Muscle of leg (tissue), 16 donors: Measurements from ENCODE around the gene TMEM225. TPM values are rescaled to one million over a fixed set of nuclear protein-coding genes. Genes with fewer than 3 reads are reported as not detected.

ENCODE experiments used
- DNase-seq: peaks from one replicate; pipeline ENCODE4 v3.0.0; 2013
- H3K27ac ChIP-seq: one replicate; pipeline ENCODE4 v1.5.1; 2013; ENCODE audit warnings: mild to moderate bottlenecking, low read length, control low read depth
- H3K27me3 ChIP-seq: one replicate; pipeline ENCODE4 v1.6.1; 2013; ENCODE audit warnings: low read length; ENCODE audit not compliant: control insufficient read depth, insufficient read depth
- H3K36me3 ChIP-seq: one replicate; pipeline ENCODE4 v1.6.1; 2013; ENCODE audit warnings: low read length; ENCODE audit not compliant: control insufficient read depth, insufficient read depth
- H3K4me1 ChIP-seq: one replicate; pipeline ENCODE4 v1.6.1; 2013; ENCODE audit warnings: low read length; ENCODE audit not compliant: control insufficient read depth, insufficient read depth
- H3K4me3 ChIP-seq: one replicate; pipeline ENCODE4 v1.5.1; 2013; ENCODE audit warnings: low read length, control low read depth
- H3K9me3 ChIP-seq: replicated peaks from 2 replicates; pipeline ENCODE4 v1.6.1; 2013; ENCODE audit warnings: low read depth, low read length; ENCODE audit not compliant: control insufficient read depth
- WGBS: methylation state at CpG from one replicate; pipeline ENCODE4 v1.1.5; 2013; ENCODE audit warnings: missing lambda C conversion rate; ENCODE audit not compliant: insufficient coverage; 5-methylcytosine and 5-hydroxymethylcytosine counted together
- long read RNA-seq, 11 donors: transcript quantifications; one replicate each; lab custom pipeline, GENCODE V29; 2026
- polyA plus RNA-seq, 8 donors: library from polyadenylated mRNA; unstranded; fragments of 120-200 nt; gene quantifications; one replicate each; pipeline versions ENCODE4 v1.2.1 to v1.2.3, GENCODE V29; 2013; ENCODE audit warnings: inconsistent platforms in 1 of 8, low replicate concordance in 1 of 8; ENCODE audit not compliant: insufficient read length in 8 of 8, insufficient read depth in 1 of 8
- total RNA-seq: library from RNA; stranded (reverse); fragments of 120-200 nt; gene quantifications from one replicate; pipeline ENCODE4 v1.2.4, GENCODE V29; 2013

TMEM225 gene, protein sequence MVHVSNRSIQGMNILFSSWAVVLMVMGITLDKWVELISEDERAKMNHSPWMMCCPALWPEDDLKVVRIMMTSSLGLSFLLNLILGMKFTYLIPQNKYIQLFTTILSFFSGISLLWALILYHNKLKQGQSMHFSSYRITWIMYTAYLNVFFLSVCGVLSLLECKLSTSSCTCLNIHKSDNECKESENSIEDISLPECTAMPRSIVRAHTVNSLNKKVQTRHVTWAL
- not detected for total RNA-seq
- not detected for polyA plus RNA-seq
- long read RNA-seq, donor 1, result 0 reads
- long read RNA-seq, donor 2, result 0 reads
- long read RNA-seq, donor 3, result 0 reads
- long read RNA-seq, donor 4, result 0 reads
- long read RNA-seq, donor 5, result 0 reads
- long read RNA-seq, donor 6, result 0 reads
- long read RNA-seq, donor 7, result 0 reads
- long read RNA-seq, donor 8, result 0 reads
- long read RNA-seq, donor 9, result 0 reads
- long read RNA-seq, donor 10, result 0 reads
- long read RNA-seq, donor 11, result 0 reads

DNA sequence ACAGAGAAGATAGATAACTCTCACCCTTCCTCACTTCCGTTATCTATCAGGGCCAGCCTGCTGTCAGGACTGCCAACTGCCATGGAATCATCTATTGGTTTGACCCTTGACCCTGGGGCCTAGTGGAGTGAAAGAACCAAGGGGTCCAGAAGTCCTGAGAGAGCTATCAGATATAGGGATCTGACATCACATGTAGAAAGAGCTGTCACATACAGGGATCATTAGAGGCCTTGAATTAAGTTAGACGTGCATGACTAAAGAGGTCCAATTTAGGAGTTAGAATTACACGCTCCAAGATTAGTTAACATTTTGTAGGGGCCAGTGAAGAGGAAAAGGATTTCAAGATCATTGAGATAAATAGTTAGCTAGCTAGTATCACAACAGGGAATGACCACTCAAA, at the start of gene TMEM225:
TMEM225 (minus strand) TSS at position 101 of the 400 bp plus-strand sequence. CDS start 245 bp downstream, outside the sequence.
- Histone ChIP-seq H3K4me1 (no peaks in the 10 kb centered on the region), H3K27ac (no peak within 1 kb of the TSS), H3K9me3 (no peaks in the 10 kb centered on the region), H3K4me3 (no peak within 1 kb of the TSS), H3K27me3 (no peaks in the 10 kb centered on the region), H3K36me3 (no peaks in the 10 kb centered on the region)
- WGBS, result no CpG with 5 or more reads among the region's 3 CpGs
- no peak for DNase-seq

DNA sequence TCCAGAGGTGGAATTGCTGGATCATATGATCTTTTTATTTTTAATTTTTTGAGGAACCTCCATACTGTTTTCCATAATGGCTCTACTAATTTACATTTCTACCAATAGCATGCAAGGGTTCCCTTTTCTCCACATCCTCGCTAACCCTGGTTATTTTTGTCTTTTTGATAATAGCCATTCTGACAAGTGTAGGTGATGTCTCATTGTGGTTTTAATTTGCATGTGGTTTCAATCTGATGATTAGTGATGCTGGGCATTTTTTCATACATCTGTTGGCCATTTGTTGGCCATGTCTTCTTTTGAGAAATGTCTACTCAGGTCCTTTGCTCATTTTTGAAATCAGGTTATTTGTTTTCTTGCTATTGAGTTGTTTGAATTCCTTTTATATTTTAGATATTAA, 38.6 kb upstream of the TMEM225 start:
- H3K4me3 ChIP-seq, result no peak overlapping the region
- H3K4me1 ChIP-seq, result no peaks in the 10 kb centered on the region
- no peaks in the 10 kb centered on the region for H3K9me3 ChIP-seq
- H3K27ac ChIP-seq, result no peak overlapping the region
- no peak for DNase-seq
- H3K27me3 ChIP-seq, result no peaks in the 10 kb centered on the region
- no CpG with 5 or more reads among the region's 1 CpG for WGBS
- H3K36me3 ChIP-seq, result no peaks in the 10 kb centered on the region

DNA sequence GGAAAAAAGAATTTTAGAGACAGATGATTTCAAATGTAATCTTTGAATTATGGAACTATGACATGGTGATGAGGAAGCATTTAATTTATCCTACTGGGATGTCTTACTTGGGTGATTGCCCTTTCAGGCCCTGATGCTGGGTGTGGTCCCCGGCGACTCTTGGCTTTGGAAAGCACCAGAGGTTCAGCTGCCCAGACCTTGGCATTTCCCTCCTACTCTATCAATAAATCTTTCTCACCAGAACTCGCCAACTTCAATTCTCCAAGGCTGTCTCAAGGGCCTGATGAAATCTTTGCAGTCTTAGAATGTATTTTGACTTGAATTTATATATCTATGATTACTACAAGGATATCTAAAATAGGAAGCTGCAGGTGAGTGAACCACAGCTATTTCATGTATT, 35.5 kb upstream of the TMEM225 start:
- no peaks in the 10 kb centered on the region for H3K36me3 ChIP-seq
- H3K4me3 ChIP-seq, result no peak overlapping the region
- no peaks in the 10 kb centered on the region for H3K27me3 ChIP-seq
- no peak for DNase-seq
- H3K9me3 ChIP-seq, result no peaks in the 10 kb centered on the region
- no CpG with 5 or more reads among the region's 3 CpGs for WGBS
- H3K4me1 ChIP-seq, result no peaks in the 10 kb centered on the region
- H3K27ac ChIP-seq, result no peak overlapping the region

DNA sequence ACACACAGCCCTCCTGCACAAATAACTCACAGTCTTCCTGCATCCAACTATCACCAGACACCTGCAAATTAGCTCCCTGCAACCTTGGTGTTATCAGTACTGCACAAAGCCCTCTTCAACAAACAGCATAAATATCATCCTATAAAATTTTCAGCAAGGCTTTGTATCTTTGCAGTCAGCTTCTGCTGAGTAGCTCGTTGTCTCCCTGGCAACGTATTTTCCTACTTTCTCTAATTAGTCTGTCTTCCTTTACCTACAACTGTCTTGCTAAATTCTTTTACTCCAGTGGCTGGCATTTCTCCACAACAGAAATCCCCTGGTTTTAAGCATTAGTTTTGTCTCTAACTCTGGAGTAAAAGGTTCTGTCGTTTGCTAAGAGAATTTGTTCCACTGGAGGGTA, 20.4 kb upstream of the TMEM225 start:
- 50% methylated on average over 2 of the region's 3 CpGs for WGBS
- no peak for DNase-seq
- Histone ChIP-seq H3K36me3 (no peaks in the 10 kb centered on the region), H3K4me3 (no peak overlapping the region), H3K4me1 (no peaks in the 10 kb centered on the region), H3K9me3 (no peaks in the 10 kb centered on the region), H3K27ac (no peak overlapping the region), H3K27me3 (no peaks in the 10 kb centered on the region)

DNA sequence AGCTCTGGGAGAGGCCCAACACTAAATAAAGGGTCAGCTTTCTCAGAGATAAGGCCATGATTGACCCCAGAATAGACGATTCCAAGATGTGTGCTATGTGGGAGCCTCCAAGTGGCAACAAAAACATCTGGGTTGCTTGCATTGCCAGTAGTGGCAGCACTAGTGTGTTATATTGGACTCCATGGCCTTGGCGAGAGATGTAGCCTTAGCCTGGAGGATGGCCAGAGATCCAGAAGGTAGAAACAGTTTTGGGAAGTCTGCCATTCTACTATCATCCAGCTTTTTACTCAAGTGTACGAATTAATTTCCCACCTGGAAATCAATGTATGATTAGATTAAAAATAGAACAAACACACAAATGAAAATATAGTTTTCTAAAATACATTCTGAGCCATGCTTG, 19.5 kb upstream of the TMEM225 start:
- no peaks in the 10 kb centered on the region for H3K4me1 ChIP-seq
- H3K27ac ChIP-seq, result no peak overlapping the region
- no peak overlapping the region for H3K4me3 ChIP-seq
- no peaks in the 10 kb centered on the region for H3K27me3 ChIP-seq
- WGBS, result 67% methylated on average over 1 of the region's 3 CpGs
- H3K36me3 ChIP-seq, result no peaks in the 10 kb centered on the region
- no peak for DNase-seq
- H3K9me3 ChIP-seq, result no peaks in the 10 kb centered on the region

DNA sequence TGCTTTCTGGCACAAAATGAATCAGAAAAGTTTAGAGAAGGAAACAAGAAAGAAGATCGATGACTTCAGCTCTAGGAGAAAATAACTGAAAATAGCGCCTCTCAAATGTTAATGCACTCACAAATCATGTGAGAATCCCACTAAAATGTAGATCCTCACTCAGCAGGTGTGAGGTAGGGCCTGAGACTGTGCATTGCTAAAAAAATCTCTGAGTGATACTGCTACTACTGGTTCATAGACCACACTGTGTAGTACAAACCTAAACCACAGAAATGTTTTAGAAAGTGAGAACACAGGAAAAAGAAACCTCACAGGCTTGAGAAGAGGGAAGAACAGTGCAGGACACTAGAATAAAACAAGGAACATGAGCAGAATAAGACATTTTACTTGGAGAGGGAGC, 18.5 kb upstream of the TMEM225 start:
- Histone ChIP-seq H3K27me3 (no peaks in the 10 kb centered on the region), H3K4me3 (no peak overlapping the region), H3K36me3 (no peaks in the 10 kb centered on the region), H3K4me1 (no peaks in the 10 kb centered on the region), H3K27ac (no peak overlapping the region), H3K9me3 (no peaks in the 10 kb centered on the region)
- no peak for DNase-seq
- no CpG with 5 or more reads among the region's 2 CpGs for WGBS

DNA sequence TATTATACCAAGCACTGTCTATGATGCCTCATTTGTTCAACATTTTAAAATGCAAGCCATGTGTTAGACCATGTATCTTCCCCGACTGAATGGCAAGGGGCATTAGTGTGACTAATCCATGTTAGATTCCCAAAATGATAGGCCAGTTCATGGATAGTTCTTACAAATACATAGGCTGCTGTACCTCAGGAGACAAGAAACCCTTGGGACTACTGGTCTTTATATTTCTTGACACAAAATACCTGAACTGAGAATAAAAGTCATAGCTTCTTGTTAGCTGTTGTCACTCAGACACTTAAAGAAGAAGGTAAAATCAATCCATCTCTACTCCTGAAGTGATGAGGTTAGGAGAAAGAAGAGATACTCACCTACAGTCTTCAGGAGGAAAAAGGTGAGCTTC, 16.4 kb upstream of the TMEM225 start, which contains the start of gene OR8D4:
OR8D4 (plus strand) TSS at position 301 of the 400 bp plus-strand sequence. CDS start 4,265 bp downstream, outside the sequence.
- no CpG with 5 or more reads among the region's 1 CpG for WGBS
- Histone ChIP-seq H3K36me3 (no peaks in the 10 kb centered on the region), H3K4me3 (no peak within 1 kb of the TSS), H3K4me1 (no peaks in the 10 kb centered on the region), H3K9me3 (no peaks in the 10 kb centered on the region), H3K27me3 (no peaks in the 10 kb centered on the region), H3K27ac (no peak within 1 kb of the TSS)
- no peak for DNase-seq

DNA sequence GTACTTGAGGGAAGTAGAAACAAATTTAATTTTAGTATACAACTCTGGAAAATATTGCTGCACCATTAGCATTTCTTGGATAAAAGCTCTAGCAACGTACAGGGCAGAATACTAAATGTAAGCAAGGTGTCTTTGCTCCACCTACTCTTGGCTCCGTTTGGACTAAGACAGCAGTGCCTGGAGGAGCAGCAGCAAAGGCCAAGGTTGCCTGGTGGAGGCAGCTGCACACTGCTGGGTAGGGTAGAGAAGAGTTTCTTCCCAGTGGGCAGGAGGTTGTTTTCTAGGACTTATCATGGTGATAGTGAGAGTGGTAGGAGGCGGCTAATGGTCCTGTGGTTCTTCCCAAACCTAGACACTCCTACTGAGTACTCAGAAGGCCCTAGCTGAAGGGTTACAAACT, 14.3 kb upstream of the TMEM225 start:
- Histone ChIP-seq H3K4me1 (no peaks in the 10 kb centered on the region), H3K9me3 (no peaks in the 10 kb centered on the region), H3K27ac (no peak overlapping the region), H3K4me3 (no peak overlapping the region), H3K36me3 (no peaks in the 10 kb centered on the region), H3K27me3 (no peaks in the 10 kb centered on the region)
- no peak for DNase-seq
- WGBS, result 29% methylated on average over 1 of the region's 3 CpGs

DNA sequence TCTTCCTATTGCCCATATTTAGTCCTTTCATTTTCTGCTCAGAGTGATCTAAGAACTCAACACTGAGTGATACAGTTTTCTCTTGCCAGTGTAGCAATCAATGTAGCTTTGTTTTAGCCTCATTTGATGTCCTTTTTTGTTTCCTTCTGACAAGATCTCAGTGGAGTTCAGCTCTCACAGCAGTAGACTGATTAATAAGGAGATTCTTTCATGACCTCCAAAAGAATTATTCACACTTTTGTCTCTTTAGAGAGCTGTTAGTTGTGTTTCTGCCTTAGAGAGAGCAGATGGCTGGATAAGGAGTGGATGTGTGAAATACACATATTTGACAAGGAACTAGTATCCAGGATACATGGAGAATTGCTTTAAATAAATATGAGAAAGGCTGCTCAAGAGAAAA, 6.6 kb upstream of the TMEM225 start:
- Histone ChIP-seq H3K27ac (no peak overlapping the region), H3K27me3 (no peaks in the 10 kb centered on the region), H3K4me3 (no peak overlapping the region), H3K4me1 (no peaks in the 10 kb centered on the region), H3K9me3 (no peaks in the 10 kb centered on the region), H3K36me3 (no peaks in the 10 kb centered on the region)
- no peak for DNase-seq

DNA sequence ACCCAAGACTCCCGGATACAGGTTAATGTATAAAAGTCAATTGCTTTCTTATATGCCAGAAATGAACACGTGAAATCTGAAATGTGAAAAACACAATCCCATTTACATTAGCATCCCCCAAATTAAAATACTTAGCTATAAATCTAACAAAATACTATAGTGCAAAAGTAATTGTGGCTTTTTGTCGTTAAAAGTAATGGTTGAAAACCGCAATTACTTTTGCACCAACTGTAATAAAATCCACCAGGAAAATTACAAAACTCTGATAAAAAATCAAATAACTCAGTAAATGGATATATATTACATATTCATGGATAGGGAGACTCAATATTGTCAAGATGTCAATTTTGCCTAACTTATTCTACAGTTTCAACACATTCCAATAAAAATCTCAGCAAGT, 4.6 kb downstream of the TMEM225 start:
- no peaks in the 10 kb centered on the region for H3K9me3 ChIP-seq
- H3K4me3 ChIP-seq, result no peak overlapping the region
- H3K36me3 ChIP-seq, result no peaks in the 10 kb centered on the region
- no peak for DNase-seq
- H3K27me3 ChIP-seq, result no peaks in the 10 kb centered on the region
- H3K4me1 ChIP-seq, result no peaks in the 10 kb centered on the region
- no CpG with 5 or more reads among the region's 4 CpGs for WGBS
- no peak overlapping the region for H3K27ac ChIP-seq
